ENCODE measurements around the gene FAM200C.
A peak's percentile ranks its signal among the peaks of the same experiment; 100 is the strongest.

Gene FAM200C

GRCh38 chr5:160421625-160422258 is 21.9 kb upstream of the FAM200C start, which contains the start of gene PTTG1:
PTTG1 (plus strand) TSS chr5:160421855; CDS start chr5:160422313, 458 bp downstream.
- Histone ChIP-seq H3K9me3 (ENCODE audit: insufficient read depth, low read length) (no peaks in the 10 kb centered on the region), H3K9ac (ENCODE audit: low read length) (peak within 1 kb of the TSS; percentile 73), H3K27ac (ENCODE audit: low read depth, low read length) (peak within 1 kb of the TSS; percentile 96), H3K36me3 (ENCODE audit: low read length) (peaks cover 30% of the 10 kb centered on the region), H3K9me2 (replicated peaks; ENCODE audit: insufficient read depth, low read length) (no peaks in the 10 kb centered on the region), H3F3A (ENCODE audit: insufficient read depth) (peaks cover 32% of the 10 kb centered on the region), H3K4me3 (ENCODE audit: insufficient read depth, low read length, poor library complexity, severe bottlenecking) (peak within 1 kb of the TSS; percentile 90), H3K79me2 (ENCODE audit: insufficient read depth, low read length) (peaks cover 69% of the 10 kb centered on the region), H3K4me2 (ENCODE audit: low read depth, low read length, poor library complexity, severe bottlenecking) (peak within 1 kb of the TSS; percentile 99), H3K27me3 (ENCODE audit: low read length) (no peaks in the 10 kb centered on the region), H4K20me1 (ENCODE audit: low read depth, low read length) (no peaks in the 10 kb centered on the region), H2AFZ (ENCODE audit: low read depth, low read length, severe bottlenecking) (peak within 1 kb of the TSS; percentile 86)
- TF ChIP-seq EZH2phosphoT487 (conservative IDR thresholded peaks at IDR 0.05; ENCODE audit: low read length): no peak
- TF ChIP-seq, protein P1, sequence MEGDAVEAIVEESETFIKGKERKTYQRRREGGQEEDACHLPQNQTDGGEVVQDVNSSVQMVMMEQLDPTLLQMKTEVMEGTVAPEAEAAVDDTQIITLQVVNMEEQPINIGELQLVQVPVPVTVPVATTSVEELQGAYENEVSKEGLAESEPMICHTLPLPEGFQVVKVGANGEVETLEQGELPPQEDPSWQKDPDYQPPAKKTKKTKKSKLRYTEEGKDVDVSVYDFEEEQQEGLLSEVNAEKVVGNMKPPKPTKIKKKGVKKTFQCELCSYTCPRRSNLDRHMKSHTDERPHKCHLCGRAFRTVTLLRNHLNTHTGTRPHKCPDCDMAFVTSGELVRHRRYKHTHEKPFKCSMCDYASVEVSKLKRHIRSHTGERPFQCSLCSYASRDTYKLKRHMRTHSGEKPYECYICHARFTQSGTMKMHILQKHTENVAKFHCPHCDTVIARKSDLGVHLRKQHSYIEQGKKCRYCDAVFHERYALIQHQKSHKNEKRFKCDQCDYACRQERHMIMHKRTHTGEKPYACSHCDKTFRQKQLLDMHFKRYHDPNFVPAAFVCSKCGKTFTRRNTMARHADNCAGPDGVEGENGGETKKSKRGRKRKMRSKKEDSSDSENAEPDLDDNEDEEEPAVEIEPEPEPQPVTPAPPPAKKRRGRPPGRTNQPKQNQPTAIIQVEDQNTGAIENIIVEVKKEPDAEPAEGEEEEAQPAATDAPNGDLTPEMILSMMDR (IDR thresholded peaks at IDR 0.05; ENCODE audit: insufficient read depth, low read length, poor library complexity, severe bottlenecking): no peak

DNA sequence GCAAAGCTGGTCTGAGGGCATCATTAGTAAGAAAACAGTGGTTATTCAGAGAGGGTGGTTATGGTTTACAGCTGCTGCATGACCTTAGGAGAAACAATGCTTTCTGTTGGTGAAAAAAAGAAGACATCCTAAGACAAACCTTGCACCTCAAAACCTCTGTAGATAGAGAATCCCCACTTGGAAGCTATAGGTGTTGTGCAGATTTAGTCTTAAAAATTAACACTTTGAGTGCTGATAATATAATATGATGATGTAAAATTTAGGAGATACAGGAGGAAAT is 20.4 kb upstream of the FAM200C start:
- Histone ChIP-seq H3F3A (ENCODE audit: insufficient read depth) (peaks cover 32% of the 10 kb centered on the region), H3K9ac (ENCODE audit: low read length) (peak overlapping the region; percentile 73), H3K27ac (ENCODE audit: low read depth, low read length) (peak overlapping the region; percentile 96), H2AFZ (ENCODE audit: low read depth, low read length, severe bottlenecking) (peak overlapping the region; percentile 86), H4K20me1 (ENCODE audit: low read depth, low read length) (no peaks in the 10 kb centered on the region), H3K9me3 (ENCODE audit: insufficient read depth, low read length) (no peaks in the 10 kb centered on the region), H3K4me3 (ENCODE audit: insufficient read depth, low read length, poor library complexity, severe bottlenecking) (peak overlapping the region; percentile 90), H3K4me2 (ENCODE audit: low read depth, low read length, poor library complexity, severe bottlenecking) (peak overlapping the region; percentile 99), H3K27me3 (ENCODE audit: low read length) (no peaks in the 10 kb centered on the region), H3K9me2 (replicated peaks; ENCODE audit: insufficient read depth, low read length) (no peaks in the 10 kb centered on the region), H3K79me2 (ENCODE audit: insufficient read depth, low read length) (peaks cover 67% of the 10 kb centered on the region), H3K36me3 (ENCODE audit: low read length) (peaks cover 18% of the 10 kb centered on the region)
- TF ChIP-seq, protein P1 (IDR thresholded peaks at IDR 0.05; ENCODE audit: insufficient read depth, low read length, poor library complexity, severe bottlenecking): no peak

DNA sequence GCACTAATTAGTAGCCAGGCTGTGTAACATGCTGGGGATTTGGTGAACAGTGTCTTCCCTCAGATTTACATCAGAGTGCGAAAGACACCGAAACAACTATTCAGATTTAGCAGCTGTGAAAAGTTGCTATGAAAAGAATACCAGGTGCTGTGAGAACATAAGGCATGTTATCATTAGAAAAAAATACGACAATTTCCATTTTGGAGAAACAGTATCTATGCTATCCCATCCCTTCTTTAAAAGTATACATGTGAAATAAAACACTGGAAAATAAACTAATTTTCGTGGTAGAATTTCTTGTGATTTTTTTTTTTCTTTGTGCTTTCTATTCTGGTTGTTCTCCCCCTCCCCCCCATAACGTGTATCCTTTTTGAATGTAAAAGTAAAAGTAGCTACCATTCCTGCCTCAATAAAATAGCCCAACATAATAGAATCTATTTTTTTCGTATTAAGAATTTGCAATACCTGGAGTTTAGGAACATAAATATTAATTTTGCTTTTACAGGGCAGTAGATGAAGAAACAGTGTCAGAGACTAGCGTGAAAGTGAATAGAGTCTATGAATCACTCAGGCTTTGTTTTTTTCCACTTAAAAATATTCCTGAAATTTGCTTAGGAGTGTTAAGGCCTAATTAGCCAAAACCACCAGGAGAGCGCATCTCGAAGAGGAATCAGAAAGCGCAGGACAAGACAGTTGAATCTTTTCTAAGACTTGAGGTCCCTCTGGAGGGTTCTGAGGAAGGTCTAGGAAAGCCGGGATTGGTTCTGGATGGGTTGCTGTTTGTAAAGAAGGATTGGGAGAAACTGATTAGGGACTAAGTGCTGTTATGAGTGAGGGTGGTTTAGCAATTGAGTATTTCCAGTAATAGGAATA is 19.8 kb upstream of the FAM200C start:
- H3F3A ChIP-seq (ENCODE audit: insufficient read depth): peaks cover 32% of the 10 kb centered on the region
- peak overlapping the region; percentile 73 for H3K9ac ChIP-seq (ENCODE audit: low read length)
- peak overlapping the region; percentile 90 for H3K4me3 ChIP-seq (ENCODE audit: insufficient read depth, low read length, poor library complexity, severe bottlenecking)
- H3K27me3 ChIP-seq (ENCODE audit: low read length): no peaks in the 10 kb centered on the region
- H3K79me2 ChIP-seq (ENCODE audit: insufficient read depth, low read length): peaks cover 65% of the 10 kb centered on the region
- peak overlapping the region; percentile 99 for H3K4me2 ChIP-seq (ENCODE audit: low read depth, low read length, poor library complexity, severe bottlenecking)
- H3K9me3 ChIP-seq (ENCODE audit: insufficient read depth, low read length): no peaks in the 10 kb centered on the region
- no peaks in the 10 kb centered on the region for H3K9me2 ChIP-seq (replicated peaks; ENCODE audit: insufficient read depth, low read length)
- no peaks in the 10 kb centered on the region for H4K20me1 ChIP-seq (ENCODE audit: low read depth, low read length)
- peak overlapping the region; percentile 96 for H3K27ac ChIP-seq (ENCODE audit: low read depth, low read length)
- peaks cover 15% of the 10 kb centered on the region for H3K36me3 ChIP-seq (ENCODE audit: low read length)
- H2AFZ ChIP-seq (ENCODE audit: low read depth, low read length, severe bottlenecking): peak overlapping the region; percentile 86
- TF ChIP-seq, protein P1 (IDR thresholded peaks at IDR 0.05; ENCODE audit: insufficient read depth, low read length, poor library complexity, severe bottlenecking): no peak
- no peak for TF ChIP-seq EZH2phosphoT487 (conservative IDR thresholded peaks at IDR 0.05; ENCODE audit: low read length)

Measured in SU-DHL-6 (cell line).